Testis (tissue), 3 donors: ENCODE data around the gene DDR2. TPM values are rescaled to one million over a fixed set of nuclear protein-coding genes. Genes with fewer than 3 reads are reported as not detected.
"Not testable (repeated sequence)": the region's sequence is repeated elsewhere in the genome, so short reads cannot be mapped to it uniquely, and the experiment has no call there.

Experiments
- DNase-seq: peaks from one replicate; pipeline ENCODE4 v3.0.0-alpha.2; 2019
- H3K27ac ChIP-seq, 2 donors: fragments of 200-600 bp; sonication (generic); one replicate each; pipeline ENCODE4 v1.5.1; 2019
- H3K27me3 ChIP-seq: fragments of 200-600 bp; sonication (generic); one replicate; pipeline ENCODE4 v1.5.1; 2019
- H3K36me3 ChIP-seq: fragments of 200-600 bp; sonication (generic); one replicate; pipeline ENCODE4 v1.5.1; 2017; ENCODE audit warnings: low read depth; ENCODE audit errors: missing control alignments
- H3K4me1 ChIP-seq: fragments of 200-600 bp; sonication (generic); one replicate; pipeline ENCODE4 v1.5.1; 2019
- H3K4me3 ChIP-seq, 2 donors: fragments of 200-600 bp; sonication (generic); one replicate each; pipeline ENCODE4 v1.5.1; 2017 to 2019
- H3K9me3 ChIP-seq: fragments of 200-600 bp; sonication (generic); one replicate; pipeline ENCODE4 v1.5.1; 2017
- WGBS, 2 donors: methylation state at CpG; one replicate each; pipeline ENCODE4 v1.1.5; 2018; 5-methylcytosine and 5-hydroxymethylcytosine counted together
- intact Hi-C: fragments of 100-400 bp; cut with DNase I; formaldehyde crosslinking; loops from one replicate; pipeline ENCODE4 v1.15.1; 2023; ENCODE audit warnings: low total_unique reads
- polyA plus RNA-seq: library from polyadenylated mRNA; stranded (reverse); fragments of 350-450 nt; fragmentation: Illumina TruSeq; extraction: RNeasy Lipid Tissue Mini Kit (QIAGEN cat#74804); gene quantifications from one replicate; pipeline ENCODE4 v1.2.3, GENCODE V29; 2014; ENCODE audit warnings: low read depth, low replicate concordance; ENCODE audit not compliant: insufficient read depth
- total RNA-seq, 2 donors: library from RNA; depleted of rRNA; stranded (reverse); fragments of >200 nt; gene quantifications; one replicate each; pipeline ENCODE4 v1.2.3, GENCODE V29; 2016
- TF ChIP-seq, protein P1 (sequence below), 3 experiments: fragments of 450-650 bp in 2 of 3; fragments of 200-600 bp in 1 of 3; sonication (generic) in 1 of 3; IDR thresholded peaks; one replicate each; pipeline ENCODE4 v1.5.1; 2016 to 2019; ENCODE audit warnings: antibody characterized with exemption in 3 of 3, mild to moderate bottlenecking in 2 of 3, moderate library complexity in 1 of 3

DDR2 gene
- total and polyA plus RNA-seq, 3 donors from 2014 or later, result 9.0 to 13.2 (median 9.2) TPM

DNA sequence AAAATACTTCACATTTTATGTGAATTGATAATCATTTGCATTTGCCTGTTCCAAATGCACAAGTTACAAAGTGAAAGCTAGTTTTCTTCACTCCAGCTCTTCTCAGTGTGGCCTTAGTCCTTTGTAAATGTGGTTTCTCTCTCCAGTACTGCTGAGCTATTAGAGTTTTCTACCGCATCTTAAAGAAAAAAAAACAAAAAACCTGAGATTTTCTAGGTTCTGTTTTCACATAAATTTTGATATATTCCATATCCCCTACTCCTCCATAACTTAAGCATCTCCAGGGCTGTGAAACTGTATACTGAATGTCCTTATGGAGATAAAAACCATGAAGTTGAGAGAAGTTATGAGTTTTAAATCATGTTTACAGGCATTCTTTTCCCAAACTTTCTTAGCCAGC lies 162.0 kb downstream of the DDR2 start:
- H3K27me3 ChIP-seq, H3K4me3 ChIP-seq, H3K36me3 ChIP-seq, H3K4me1 ChIP-seq, intact Hi-C loops, H3K9me3 ChIP-seq, DNase-seq, H3K27ac ChIP-seq: not testable (repeated sequence)
- 64 to 76% methylated on average over 1 of the region's 1 CpG for WGBS, 2 donors

DNA sequence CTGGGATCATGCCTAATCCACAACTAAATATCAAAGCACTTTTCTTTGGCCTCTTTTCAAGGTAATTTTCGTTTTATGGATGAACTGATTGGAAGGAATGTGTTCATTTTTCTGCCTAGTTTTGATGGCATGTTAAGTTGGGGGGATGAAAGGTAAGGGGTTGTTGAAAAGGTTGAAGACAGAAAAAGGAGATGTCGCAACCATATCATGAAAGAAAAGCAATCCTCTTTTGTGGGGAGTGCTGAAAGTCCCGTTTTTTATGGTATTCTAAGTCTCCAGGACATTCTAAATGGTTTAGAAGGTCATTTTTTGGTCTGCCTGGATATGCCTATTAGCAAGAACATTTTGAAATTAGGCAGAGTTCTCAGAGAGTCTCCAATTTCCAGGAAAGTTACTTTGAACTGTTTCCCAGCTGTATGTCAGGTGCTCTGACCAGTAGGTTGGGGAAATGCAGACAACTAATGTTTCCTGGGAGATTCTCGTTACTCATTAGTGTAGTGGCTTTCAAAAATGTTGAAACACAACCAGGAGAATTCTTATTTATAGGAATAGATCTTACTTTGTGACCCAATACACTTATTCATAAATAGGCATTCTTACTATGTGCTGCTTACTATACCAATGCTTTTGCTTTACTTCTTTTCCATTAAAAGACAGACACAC lies 164.5 kb downstream of the DDR2 start:
- H3K36me3 ChIP-seq, DNase-seq, H3K4me1 ChIP-seq, H3K9me3 ChIP-seq, H3K4me3 ChIP-seq, intact Hi-C loops, H3K27ac ChIP-seq, H3K27me3 ChIP-seq: not testable (repeated sequence)
- WGBS, 2 donors, result 51 to 56% methylated on average over 4 of the region's 4 CpGs

GRCh38 chr1:162799995-162800830 lies 167.9 kb downstream of the DDR2 start:
- H3K9me3 ChIP-seq, H3K4me1 ChIP-seq, H3K36me3 ChIP-seq, H3K27me3 ChIP-seq, H3K27ac ChIP-seq, intact Hi-C loops, H3K4me3 ChIP-seq: not testable (repeated sequence)
- 58 to 62% methylated on average over 6 of the region's 6 CpGs for WGBS, 2 donors
- TF ChIP-seq, protein P1, sequence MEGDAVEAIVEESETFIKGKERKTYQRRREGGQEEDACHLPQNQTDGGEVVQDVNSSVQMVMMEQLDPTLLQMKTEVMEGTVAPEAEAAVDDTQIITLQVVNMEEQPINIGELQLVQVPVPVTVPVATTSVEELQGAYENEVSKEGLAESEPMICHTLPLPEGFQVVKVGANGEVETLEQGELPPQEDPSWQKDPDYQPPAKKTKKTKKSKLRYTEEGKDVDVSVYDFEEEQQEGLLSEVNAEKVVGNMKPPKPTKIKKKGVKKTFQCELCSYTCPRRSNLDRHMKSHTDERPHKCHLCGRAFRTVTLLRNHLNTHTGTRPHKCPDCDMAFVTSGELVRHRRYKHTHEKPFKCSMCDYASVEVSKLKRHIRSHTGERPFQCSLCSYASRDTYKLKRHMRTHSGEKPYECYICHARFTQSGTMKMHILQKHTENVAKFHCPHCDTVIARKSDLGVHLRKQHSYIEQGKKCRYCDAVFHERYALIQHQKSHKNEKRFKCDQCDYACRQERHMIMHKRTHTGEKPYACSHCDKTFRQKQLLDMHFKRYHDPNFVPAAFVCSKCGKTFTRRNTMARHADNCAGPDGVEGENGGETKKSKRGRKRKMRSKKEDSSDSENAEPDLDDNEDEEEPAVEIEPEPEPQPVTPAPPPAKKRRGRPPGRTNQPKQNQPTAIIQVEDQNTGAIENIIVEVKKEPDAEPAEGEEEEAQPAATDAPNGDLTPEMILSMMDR (IDR thresholded peaks at IDR 0.05), result peak; percentile 31 to 57 (median 35)
- peak; percentile 82 for DNase-seq

GRCh38 chr1:162807503-162807902 lies 175.2 kb downstream of the DDR2 start:
- H3K4me3 ChIP-seq, intact Hi-C loops, H3K9me3 ChIP-seq, DNase-seq, H3K27ac ChIP-seq, H3K36me3 ChIP-seq, H3K27me3 ChIP-seq, H3K4me1 ChIP-seq: not testable (repeated sequence)
- 100% methylated on average over 2 of the region's 2 CpGs for WGBS, 2 donors

DNA sequence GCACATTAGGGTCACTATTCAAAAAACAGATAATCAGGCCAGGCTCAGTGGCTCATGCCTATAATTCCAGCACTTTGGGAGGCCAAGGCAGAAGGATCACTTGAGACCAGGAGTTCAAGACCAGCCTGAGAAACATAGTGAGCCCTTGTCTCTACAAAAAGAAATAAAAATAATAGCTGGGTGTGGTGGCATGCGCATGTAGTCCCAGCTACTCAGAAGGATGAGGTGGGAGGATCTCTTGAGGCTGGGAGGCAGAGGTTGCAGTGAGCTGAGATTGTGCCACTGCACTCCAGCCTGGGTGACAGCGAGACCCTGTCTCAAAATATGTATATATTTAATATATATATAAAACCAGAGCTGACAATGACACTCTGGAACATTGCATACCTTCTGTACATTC lies 180.1 kb downstream of the DDR2 start:
- intact Hi-C loops, DNase-seq, H3K4me3 ChIP-seq, H3K27me3 ChIP-seq, H3K9me3 ChIP-seq, H3K36me3 ChIP-seq, H3K27ac ChIP-seq, H3K4me1 ChIP-seq: not testable (repeated sequence)
- 95 to 98% methylated on average over 2 of the region's 2 CpGs for WGBS, 2 donors

DNA sequence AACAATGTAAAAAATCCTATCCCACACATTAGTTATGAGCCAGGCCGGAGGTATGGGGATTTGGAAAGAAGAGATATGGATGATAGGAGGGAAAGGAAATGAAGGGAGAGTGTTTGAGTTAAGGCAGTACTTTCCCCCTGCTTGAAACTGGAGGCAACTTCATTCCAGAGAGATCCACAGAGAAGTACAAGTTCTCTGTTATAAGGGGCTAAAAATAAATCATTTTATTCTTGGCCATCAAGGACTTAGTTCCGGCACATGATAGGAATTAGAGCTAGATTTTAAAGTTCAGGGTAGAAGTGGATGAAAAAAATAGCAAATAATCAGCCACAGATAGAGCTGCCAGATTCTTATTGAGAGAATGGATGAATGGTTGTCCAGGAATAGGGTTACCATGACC lies 185.9 kb downstream of the DDR2 start:
- intact Hi-C loops, H3K36me3 ChIP-seq, H3K4me1 ChIP-seq, H3K27ac ChIP-seq, H3K27me3 ChIP-seq, DNase-seq, H3K4me3 ChIP-seq, H3K9me3 ChIP-seq: not testable (repeated sequence)
- WGBS, 2 donors, result 67 to 76% methylated on average over 2 of the region's 2 CpGs

DNA sequence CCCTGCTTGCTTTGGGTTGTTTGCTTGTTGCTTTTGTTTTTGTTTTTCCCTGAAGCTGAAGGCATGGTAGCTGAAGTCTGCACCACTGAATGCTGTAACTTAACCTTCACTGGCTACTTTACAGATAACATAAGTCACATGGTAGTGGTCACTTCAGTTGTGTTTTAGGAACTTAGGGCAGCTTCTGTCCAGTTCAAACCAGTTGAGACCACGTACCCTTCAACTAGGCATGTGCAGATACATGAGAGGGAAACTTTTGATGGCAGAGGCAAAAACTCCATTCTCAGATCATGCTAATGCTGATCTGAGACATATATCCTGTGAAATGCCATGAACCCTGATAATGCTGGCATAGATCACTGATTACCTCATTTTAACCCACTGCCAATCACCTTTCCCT lies 186.4 kb downstream of the DDR2 start:
- intact Hi-C loops, H3K4me1 ChIP-seq, H3K9me3 ChIP-seq, H3K27ac ChIP-seq, H3K27me3 ChIP-seq, DNase-seq, H3K36me3 ChIP-seq, H3K4me3 ChIP-seq: not testable (repeated sequence)
- WGBS, 2 donors, result 93% methylated on average over 1 of the region's 1 CpG
